HG02798 (cell line): ENCODE data around the gene UNC13D.
"Not testable (repeated sequence)": the region's sequence is repeated elsewhere in the genome, so short reads cannot be mapped to it uniquely, and the experiment has no call there.

Experiments used
- ATAC-seq: cut with Tn5 transposase; IDR thresholded peaks from one replicate; pipeline ENCODE4 v1.9.1; 2021; ENCODE audit warnings: mild to moderate bottlenecking; ENCODE audit not compliant: unreplicated experiment, poor library complexity

The UNC13D gene

GRCh38 chr17:75875182-75875939, 31.2 kb upstream of the UNC13D start:
- no peak for ATAC-seq

- ATAC-seq: no peak
Observed at GRCh38 chr17:75874323-75875181, 30.3 kb upstream of the UNC13D start.

GRCh38 chr17:75873587-75874322, 29.6 kb upstream of the UNC13D start:
- no peak for ATAC-seq

- ATAC-seq: no peak
Observed at GRCh38 chr17:75872434-75873351, 28.5 kb upstream of the UNC13D start.

- not testable (repeated sequence) for ATAC-seq
Observed at GRCh38 chr17:75870228-75870627, 26.0 kb upstream of the UNC13D start.

GRCh38 chr17:75869282-75870141, 25.3 kb upstream of the UNC13D start:
- ATAC-seq: no peak

- not testable (repeated sequence) for ATAC-seq
Observed at GRCh38 chr17:75868730-75869281, 24.6 kb upstream of the UNC13D start.

GRCh38 chr17:75865404-75866188, 21.4 kb upstream of the UNC13D start:
- not testable (repeated sequence) for ATAC-seq

GRCh38 chr17:75864887-75865286, 20.7 kb upstream of the UNC13D start:
- peak; percentile 15 for ATAC-seq

- peak; percentile 84 for ATAC-seq
Observed at GRCh38 chr17:75864448-75864871, 20.3 kb upstream of the UNC13D start.

- ATAC-seq: no peak
Observed at GRCh38 chr17:75861927-75862317, 17.7 kb upstream of the UNC13D start.

- not testable (repeated sequence) for ATAC-seq
Observed at GRCh38 chr17:75859358-75859757, 15.2 kb upstream of the UNC13D start.

- no peak for ATAC-seq
Observed at GRCh38 chr17:75856062-75856756, 12.0 kb upstream of the UNC13D start.

- ATAC-seq: peak; percentile 92
Observed at GRCh38 chr17:75855310-75856061, 11.3 kb upstream of the UNC13D start, which contains the start of gene WBP2. Gene WBP2 (minus strand): TSS chr17:75855335. CDS start chr17:75855297, 38 bp downstream.

- ATAC-seq: peak; percentile 0
Observed at GRCh38 chr17:75854881-75855309, 10.7 kb upstream of the UNC13D start.

GRCh38 chr17:75854101-75854748, 10.0 kb upstream of the UNC13D start:
- no peak for ATAC-seq
